K562 (cell line): ENCODE data around the gene HMG20B. TPM values are rescaled to one million over a fixed set of nuclear protein-coding genes. Genes with fewer than 3 reads are reported as not detected.

Experiments
- ATF6 ChIP-seq: sonication (generic); formaldehyde crosslinking; IDR thresholded peaks from 2 replicates; pipeline ENCODE4 v1.4.0; 2020; ENCODE audit warnings: mild to moderate bottlenecking, missing genetic modification reagents
- E2F3 ChIP-seq: fragments of 250-450 bp; sonication (Bioruptor Pico); IDR thresholded peaks from 2 replicates; pipeline ENCODE4 v1.4.0; 2020; ENCODE audit warnings: mild to moderate bottlenecking
- HMGXB4 ChIP-seq: sonication (generic); formaldehyde crosslinking; IDR thresholded peaks from 2 replicates; pipeline ENCODE4 v1.8.1; 2023; ENCODE audit warnings: mild to moderate bottlenecking, missing genetic modification reagents
- HNRNPLL ChIP-seq: fragments of 200-400 bp; formaldehyde crosslinking; IDR thresholded peaks from 2 replicates; pipeline ENCODE4 v1.6.1; 2017; ENCODE audit warnings: low read length, low read depth, mild to moderate bottlenecking; ENCODE audit not compliant: poor library complexity, severe bottlenecking
- NEUROD1 ChIP-seq: fragments of 150-350 bp; IDR thresholded peaks from 2 replicates; pipeline ENCODE4 v1.6.1; 2014; ENCODE audit warnings: borderline replicate concordance, low read length, low read depth; ENCODE audit not compliant: partially characterized antibody
- NR3C1 ChIP-seq: sonication (generic); formaldehyde crosslinking; IDR thresholded peaks from 2 replicates; pipeline ENCODE4 v1.8.1; 2022; ENCODE audit warnings: missing genetic modification reagents
- SAP30 ChIP-seq: fragments of 200-600 bp; sonication (generic); IDR thresholded peaks from 2 replicates; pipeline ENCODE4 v1.6.1; 2012; ENCODE audit warnings: borderline replicate concordance, low read depth, mild to moderate bottlenecking, moderate library complexity, low read length, control low read depth, inconsistent platforms; ENCODE audit not compliant: insufficient read depth, poor library complexity, severe bottlenecking
- SIN3A ChIP-seq, 2 experiments: fragments of 150-350 bp in 1 of 2; IDR thresholded peaks; 2 replicates each; pipeline ENCODE4 v1.6.1; 2011 to 2016; ENCODE audit warnings: borderline replicate concordance in 2 of 2, low read depth in 2 of 2, low read length in 2 of 2, mild to moderate bottlenecking in 2 of 2, moderate library complexity in 2 of 2; ENCODE audit not compliant: control insufficient read depth in 1 of 2
- TAF15 ChIP-seq: fragments of 200-400 bp; formaldehyde crosslinking; IDR thresholded peaks from 2 replicates; pipeline ENCODE4 v1.6.1; 2017; ENCODE audit warnings: mild to moderate bottlenecking, low read depth, low read length, moderate library complexity
- YY1 ChIP-seq, 3 experiments: IDR thresholded peaks; 2 replicates each; pipeline ENCODE4 v1.6.1; 2011; ENCODE audit warnings: low read length in 2 of 3, mild to moderate bottlenecking in 2 of 3, moderate library complexity in 2 of 3, borderline replicate concordance in 1 of 3, control low read depth in 1 of 3, low read depth in 1 of 3; ENCODE audit not compliant: insufficient read depth in 3 of 3, insufficient replicate concordance in 2 of 3, control insufficient read depth in 1 of 3, insufficient read length in 1 of 3; ENCODE audit errors: extremely low read depth in 1 of 3
- ZNF253 ChIP-seq: fragments of 250-450 bp; sonication (Bioruptor Pico); conservative IDR thresholded peaks from 2 replicates; pipeline ENCODE4 v1.6.1; 2021; ENCODE audit warnings: mild to moderate bottlenecking
- ZNF324 ChIP-seq: fragments of 250-450 bp; sonication (Bioruptor Pico); IDR thresholded peaks from 2 replicates; pipeline ENCODE4 v1.4.0; 2020; ENCODE audit warnings: mild to moderate bottlenecking
- ZNF830 ChIP-seq: fragments of 250-450 bp; sonication (Bioruptor Pico); IDR thresholded peaks from 2 replicates; pipeline ENCODE4 v1.5.0; 2021; ENCODE audit warnings: mild to moderate bottlenecking
- polyA plus RNA-seq, 8 experiments: library from polyadenylated mRNA; depleted of rRNA in 4 of 8; stranded (reverse) in 5 of 8; unstranded in 3 of 8; fragments of >200 nt; fragmentation: Nextera tagmentation in 2 of 8; fragmentation: Illumina TruSeq in 1 of 8; extraction: Ambion mirVana in 2 of 8; extraction: Trizol in 1 of 8; gene quantifications; 2 replicates each; pipeline versions ENCODE4 v1.2.1 to v1.2.3, GENCODE V29; 2011 to 2014; ENCODE audit warnings: inconsistent platforms in 1 of 8, missing spikeins in 1 of 8
- total RNA-seq, 7 experiments: library from RNA; depleted of rRNA in 6 of 7; stranded (reverse); fragments of >200 nt in 6 of 7; fragmentation: Illumina TruSeq in 2 of 7; extraction: Trizol in 2 of 7; gene quantifications; 2 replicates each; pipeline versions ENCODE4 v1.2.1 to v1.2.3, GENCODE V29; 2011 to 2021; ENCODE audit warnings: low replicate concordance in 1 of 7
- TF ChIP-seq, protein P1 (sequence below): fragments of 450-650 bp; conservative IDR thresholded peaks from 2 replicates; pipeline ENCODE4 v1.6.1; 2016; ENCODE audit warnings: missing genetic modification characterization, low read depth, mild to moderate bottlenecking, missing compliant biosample characterization, moderate library complexity
- TF ChIP-seq, protein P2 (sequence below): sonication (generic); formaldehyde crosslinking; IDR thresholded peaks from 2 replicates; pipeline ENCODE4 v1.8.0; 2022; ENCODE audit warnings: mild to moderate bottlenecking, missing genetic modification reagents
- TF ChIP-seq, protein P3 (sequence below): sonication (generic); formaldehyde crosslinking; IDR thresholded peaks from 2 replicates; pipeline ENCODE4 v1.8.1; 2023; ENCODE audit warnings: mild to moderate bottlenecking, missing genetic modification reagents

The HMG20B gene
- total and polyA plus RNA-seq, 9 of the 15 experiments (the other 6 are each of a cell fraction or from before 2014, with no cell fraction given) = 0.35 to 172 (median 38.6) TPM

DNA sequence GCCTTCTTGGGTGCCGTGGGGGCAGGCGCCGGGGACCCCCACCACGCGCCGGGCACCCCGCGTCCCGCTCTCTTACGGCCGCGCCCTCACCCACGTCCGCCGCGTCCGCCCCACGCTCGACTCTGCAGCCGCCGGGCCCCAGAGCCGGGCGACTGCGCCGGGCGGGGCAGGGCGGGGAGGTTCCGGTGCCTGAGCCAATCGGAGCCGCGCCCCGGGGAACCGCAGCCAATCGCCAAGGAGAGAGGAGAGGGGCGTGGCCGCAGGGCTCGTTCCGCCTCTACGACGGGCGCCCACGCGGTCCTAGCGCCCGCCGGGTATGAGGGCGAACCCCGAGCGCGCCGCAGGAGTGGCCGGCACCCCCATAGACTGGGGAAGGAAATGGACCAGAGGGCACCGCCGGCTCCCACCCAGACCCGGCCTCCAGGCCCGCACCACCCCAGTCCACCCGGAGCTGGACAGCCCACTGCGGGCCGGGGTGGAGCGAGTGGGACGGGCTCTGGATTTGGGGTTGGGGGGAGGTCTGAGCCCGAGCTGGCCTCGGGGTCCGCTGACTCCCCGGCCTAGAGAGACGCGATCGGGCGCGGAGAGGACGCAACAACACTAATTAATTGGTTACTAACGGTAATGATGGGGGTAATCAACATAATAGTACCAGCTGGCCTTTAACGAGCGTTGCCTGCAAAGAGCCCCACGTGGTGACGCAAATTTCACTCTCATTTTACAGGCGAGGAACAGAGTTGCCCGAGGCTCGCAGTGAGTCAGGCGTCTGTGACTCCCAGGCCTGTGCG lies 15.1 kb upstream of the HMG20B start, which contains the start of gene MFSD12 (continued):
- TF ChIP-seq, protein P1, sequence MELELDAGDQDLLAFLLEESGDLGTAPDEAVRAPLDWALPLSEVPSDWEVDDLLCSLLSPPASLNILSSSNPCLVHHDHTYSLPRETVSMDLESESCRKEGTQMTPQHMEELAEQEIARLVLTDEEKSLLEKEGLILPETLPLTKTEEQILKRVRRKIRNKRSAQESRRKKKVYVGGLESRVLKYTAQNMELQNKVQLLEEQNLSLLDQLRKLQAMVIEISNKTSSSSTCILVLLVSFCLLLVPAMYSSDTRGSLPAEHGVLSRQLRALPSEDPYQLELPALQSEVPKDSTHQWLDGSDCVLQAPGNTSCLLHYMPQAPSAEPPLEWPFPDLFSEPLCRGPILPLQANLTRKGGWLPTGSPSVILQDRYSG (tag) = no peak
- 0 out of 2 replicates have a peak, but pooled peaks have one; percentile 15 for TF ChIP-seq NR3C1
- no peak for TF ChIP-seq ZNF324 (CRISPR knock-in tag)
- peak; percentile 44 for TF ChIP-seq SAP30
- peak; percentile 59; the same call in 1 of the 2 replicates for TF ChIP-seq ATF6 (CRISPR knock-in tag)
- no peak for TF ChIP-seq TAF15
- TF ChIP-seq, protein P2, sequence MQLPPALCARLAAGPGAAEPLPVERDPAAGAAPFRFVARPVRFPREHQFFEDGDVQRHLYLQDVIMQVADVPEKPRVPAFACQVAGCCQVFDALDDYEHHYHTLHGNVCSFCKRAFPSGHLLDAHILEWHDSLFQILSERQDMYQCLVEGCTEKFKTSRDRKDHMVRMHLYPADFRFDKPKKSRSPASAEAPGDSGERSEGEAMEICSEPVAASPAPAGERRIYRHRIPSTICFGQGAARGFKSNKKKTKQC = peak; percentile 19
- TF ChIP-seq E2F3 (CRISPR knock-in tag) = peak; percentile 15; the same call in 1 of the 2 replicates
- TF ChIP-seq HMGXB4 = no peak
- no peak for TF ChIP-seq ZNF830 (CRISPR knock-in tag)
- TF ChIP-seq SIN3A (IDR thresholded peaks at IDR 0.05; ENCODE audit: borderline replicate concordance in 2 of 2, control insufficient read depth in 1 of 2, low read depth in 2 of 2, low read length in 2 of 2) = peak; percentile 13 to 77; a peak in 2 of 4 replicates
- TF ChIP-seq ZNF253 (CRISPR knock-in tag) = no peak
- TF ChIP-seq NEUROD1 = peak; percentile 99
- TF ChIP-seq HNRNPLL = peak; percentile 82
- TF ChIP-seq, protein P3, sequence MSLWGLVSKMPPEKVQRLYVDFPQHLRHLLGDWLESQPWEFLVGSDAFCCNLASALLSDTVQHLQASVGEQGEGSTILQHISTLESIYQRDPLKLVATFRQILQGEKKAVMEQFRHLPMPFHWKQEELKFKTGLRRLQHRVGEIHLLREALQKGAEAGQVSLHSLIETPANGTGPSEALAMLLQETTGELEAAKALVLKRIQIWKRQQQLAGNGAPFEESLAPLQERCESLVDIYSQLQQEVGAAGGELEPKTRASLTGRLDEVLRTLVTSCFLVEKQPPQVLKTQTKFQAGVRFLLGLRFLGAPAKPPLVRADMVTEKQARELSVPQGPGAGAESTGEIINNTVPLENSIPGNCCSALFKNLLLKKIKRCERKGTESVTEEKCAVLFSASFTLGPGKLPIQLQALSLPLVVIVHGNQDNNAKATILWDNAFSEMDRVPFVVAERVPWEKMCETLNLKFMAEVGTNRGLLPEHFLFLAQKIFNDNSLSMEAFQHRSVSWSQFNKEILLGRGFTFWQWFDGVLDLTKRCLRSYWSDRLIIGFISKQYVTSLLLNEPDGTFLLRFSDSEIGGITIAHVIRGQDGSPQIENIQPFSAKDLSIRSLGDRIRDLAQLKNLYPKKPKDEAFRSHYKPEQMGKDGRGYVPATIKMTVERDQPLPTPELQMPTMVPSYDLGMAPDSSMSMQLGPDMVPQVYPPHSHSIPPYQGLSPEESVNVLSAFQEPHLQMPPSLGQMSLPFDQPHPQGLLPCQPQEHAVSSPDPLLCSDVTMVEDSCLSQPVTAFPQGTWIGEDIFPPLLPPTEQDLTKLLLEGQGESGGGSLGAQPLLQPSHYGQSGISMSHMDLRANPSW (CRISPR knock-in tag) = peak; percentile 61; the same call in 1 of the 2 replicates
- TF ChIP-seq YY1 (IDR thresholded peaks at IDR 0.05; ENCODE audit: borderline replicate concordance in 1 of 3, control insufficient read depth in 1 of 3, extremely low read depth in 1 of 3, insufficient read depth in 3 of 3, insufficient read length in 1 of 3, insufficient replicate concordance in 2 of 3, low read depth in 1 of 3, low read length in 2 of 3) = peak in 1 of 3 experiments; percentile 15
